KOPT-K1 (cell line): Measurements from ENCODE around the gene SMR3B.

Experiments used
- H3K27ac ChIP-seq: fragments of 200-600 bp; sonication (generic); 2 replicates; pipeline ENCODE4 v1.5.1; 2016; ENCODE audit warnings: antibody characterized with exemption, mild to moderate bottlenecking, low read depth, low read length; ENCODE audit not compliant: poor library complexity, severe bottlenecking
- H3K36me3 ChIP-seq: fragments of 200-600 bp; sonication (generic); 2 replicates; pipeline ENCODE4 v1.5.1; 2017; ENCODE audit warnings: antibody characterized with exemption, mild to moderate bottlenecking, low read length, moderate library complexity; ENCODE audit not compliant: insufficient read depth
- H3K9me3 ChIP-seq: fragments of 200-600 bp; sonication (generic); 2 replicates; pipeline ENCODE4 v1.5.1; 2017; ENCODE audit warnings: antibody characterized with exemption, low read length, mild to moderate bottlenecking; ENCODE audit not compliant: insufficient read depth, poor library complexity, severe bottlenecking

The SMR3B gene

DNA sequence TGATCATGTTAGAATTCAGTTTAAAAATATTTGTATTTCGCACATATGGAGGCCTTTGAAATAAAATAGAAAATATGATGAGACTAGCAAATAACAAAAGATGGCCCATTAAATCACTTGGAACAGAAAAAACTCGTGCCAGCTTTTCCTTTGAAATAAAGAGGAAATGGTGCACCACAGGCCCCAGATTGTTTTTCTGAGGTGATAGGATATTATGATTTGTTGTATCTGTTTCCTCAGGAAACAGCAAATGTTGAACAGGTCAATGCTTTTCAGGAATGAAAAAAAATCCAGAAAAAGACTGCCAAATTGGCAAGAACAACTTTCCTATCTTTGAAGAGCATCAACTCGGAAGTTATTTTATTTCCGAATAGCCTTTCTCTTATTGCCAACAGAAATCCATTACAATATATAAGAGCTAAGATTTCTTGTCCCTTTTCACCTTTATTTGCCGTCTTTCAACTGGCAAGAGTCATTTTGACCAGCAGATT, at the start of gene SMR3B:
SMR3B (plus strand) TSS at position 441 of the 491 bp plus-strand sequence. CDS start 1,380 bp downstream, outside the sequence.
- Histone ChIP-seq H3K27ac (no peak within 1 kb of the TSS), H3K9me3 (no peaks in the 10 kb centered on the region), H3K36me3 (no peaks in the 10 kb centered on the region)

DNA sequence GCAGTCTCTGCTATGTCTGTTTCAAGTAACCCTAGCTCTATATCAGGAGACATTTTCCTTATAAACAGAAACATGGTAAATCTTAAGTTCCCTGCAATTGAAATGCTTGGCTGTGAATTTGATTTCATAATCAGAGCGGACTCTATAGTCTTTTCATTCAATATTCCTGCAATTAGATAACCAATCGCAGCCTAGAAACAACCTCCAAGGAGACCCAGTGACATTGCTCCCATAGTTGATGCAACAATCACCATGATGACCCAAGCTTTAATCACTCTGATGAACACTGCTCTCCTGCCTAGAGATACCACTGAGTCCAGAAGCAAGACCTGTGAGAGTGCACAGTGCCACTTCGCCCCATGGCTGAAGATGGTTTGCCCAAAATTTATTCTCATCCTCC, 48.2 kb upstream of the SMR3B start, which contains the start of gene CABS1:
CABS1 (plus strand) TSS at position 301 of the 400 bp plus-strand sequence; CDS start at position 360, 59 bp downstream.
- no peaks in the 10 kb centered on the region for H3K36me3 ChIP-seq
- H3K27ac ChIP-seq, result no peak within 1 kb of the TSS
- H3K9me3 ChIP-seq, result no peaks in the 10 kb centered on the region

DNA sequence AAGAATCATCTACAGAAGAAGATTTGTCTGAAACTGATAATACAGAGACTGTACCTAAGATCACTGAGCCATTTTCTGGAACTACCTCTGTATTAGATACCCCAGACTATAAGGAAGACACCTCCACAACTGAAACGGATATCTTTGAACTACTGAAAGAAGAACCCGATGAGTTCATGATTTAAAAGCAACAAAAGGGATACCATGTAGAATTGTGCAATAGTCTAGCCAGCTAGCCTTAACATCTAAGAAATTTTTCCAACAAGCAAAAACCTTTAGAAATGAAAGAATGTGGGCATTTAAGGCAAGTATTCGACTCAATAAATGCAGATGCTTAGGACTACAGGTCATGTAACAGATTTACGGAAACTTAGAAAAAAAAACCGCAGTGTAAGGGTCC, 46.9 kb upstream of the SMR3B start:
- H3K27ac ChIP-seq, result no peak overlapping the region
- no peaks in the 10 kb centered on the region for H3K36me3 ChIP-seq
- no peaks in the 10 kb centered on the region for H3K9me3 ChIP-seq

DNA sequence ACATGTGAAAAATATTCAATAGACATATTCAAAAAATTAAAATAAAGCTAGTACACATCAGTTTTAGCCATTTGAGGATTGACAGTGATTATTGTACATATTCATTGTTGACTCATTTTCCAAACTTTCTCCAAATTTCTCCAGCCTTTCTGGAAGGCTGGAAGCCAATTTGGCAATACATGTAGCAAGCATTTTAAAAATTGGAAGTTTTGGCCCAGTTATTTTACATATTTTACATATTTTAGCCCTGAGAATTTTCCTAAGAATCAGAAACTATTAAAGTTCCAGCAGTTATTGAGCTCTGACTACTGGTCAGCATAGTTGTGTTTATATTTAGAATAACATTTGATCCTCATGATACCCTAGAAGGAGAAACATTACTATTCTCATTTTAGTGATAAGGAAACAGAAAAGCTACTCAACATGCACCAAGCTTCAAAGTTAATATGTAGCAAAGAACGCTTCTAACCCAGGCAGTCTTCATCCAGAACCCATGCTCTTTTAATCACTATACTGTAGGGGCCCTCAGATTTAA, 45.0 kb upstream of the SMR3B start:
- Histone ChIP-seq H3K27ac (no peak overlapping the region), H3K9me3 (no peaks in the 10 kb centered on the region), H3K36me3 (no peaks in the 10 kb centered on the region)

DNA sequence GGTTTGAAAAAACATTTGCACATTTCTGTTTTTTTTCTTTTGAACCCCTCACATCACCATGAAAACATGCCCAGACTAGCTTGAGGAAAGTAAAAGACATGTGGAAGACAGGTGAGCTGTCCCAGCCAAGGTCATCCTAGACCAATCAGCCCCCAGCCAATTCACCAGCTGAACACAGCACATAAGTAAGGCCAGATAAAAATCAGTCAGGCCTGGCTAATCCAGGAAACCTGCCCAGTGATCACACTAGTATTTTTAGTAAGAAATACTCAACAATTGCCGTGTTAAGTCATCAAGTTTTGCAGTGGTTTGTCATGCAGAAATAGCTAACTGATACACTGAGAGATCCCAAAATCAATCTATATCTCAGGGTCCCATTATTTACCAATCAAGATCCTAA, 26.7 kb upstream of the SMR3B start:
- no peaks in the 10 kb centered on the region for H3K9me3 ChIP-seq

DNA sequence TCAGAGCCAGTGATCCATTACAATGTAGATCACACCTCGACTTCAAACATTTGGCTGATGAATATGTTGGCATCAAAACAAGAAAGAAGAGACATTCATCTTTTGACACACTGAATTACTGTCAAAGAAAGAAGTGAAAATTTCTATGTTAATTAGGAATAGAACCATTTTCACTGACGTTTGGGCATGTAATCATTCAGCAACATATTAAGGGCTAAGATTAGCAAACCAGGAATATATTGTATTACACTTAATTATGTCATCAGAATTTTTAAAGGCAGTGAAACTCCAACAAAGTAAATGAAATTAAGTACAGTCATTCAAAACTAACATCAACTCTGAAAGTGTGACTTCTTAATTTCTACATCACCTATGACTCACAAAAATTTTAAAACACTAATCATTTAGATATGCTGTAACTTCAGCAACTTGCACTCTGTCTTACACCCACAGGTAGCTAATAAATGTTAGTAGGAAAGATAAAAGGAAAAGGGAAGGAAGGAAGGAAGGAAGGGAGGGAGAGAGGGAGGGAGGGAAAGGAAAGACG, 23.7 kb upstream of the SMR3B start:
- H3K36me3 ChIP-seq, result no peaks in the 10 kb centered on the region
- H3K27ac ChIP-seq, result no peak overlapping the region
- no peaks in the 10 kb centered on the region for H3K9me3 ChIP-seq

More for the DNA sequence above, 26.7 kb upstream of the SMR3B start:
- no peak overlapping the region for H3K27ac ChIP-seq
- H3K36me3 ChIP-seq, result no peaks in the 10 kb centered on the region

DNA sequence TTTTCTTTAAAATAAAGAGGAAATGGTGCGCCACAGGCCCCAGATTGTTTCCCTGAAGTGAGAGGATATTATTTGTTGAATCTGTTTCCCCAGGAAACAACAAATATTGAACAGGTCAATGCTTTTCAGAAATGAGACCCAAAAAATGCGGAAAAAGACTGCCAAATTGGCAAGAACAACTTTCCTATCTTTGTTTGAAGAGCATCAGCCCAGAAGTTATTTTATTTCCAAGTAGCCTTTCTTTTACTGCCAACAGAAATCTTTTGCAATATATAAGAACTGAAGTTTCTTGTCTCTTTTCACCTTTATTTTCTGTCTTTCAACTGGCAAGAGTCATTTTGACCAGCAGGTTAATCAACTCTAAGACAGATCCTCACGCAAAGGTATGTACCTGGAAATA, 22.5 kb upstream of the SMR3B start, which contains the start of gene SMR3A:
SMR3A (plus strand) TSS at position 301 of the 400 bp plus-strand sequence. CDS start 1,356 bp downstream, outside the sequence.
- no peak within 1 kb of the TSS for H3K27ac ChIP-seq
- no peaks in the 10 kb centered on the region for H3K9me3 ChIP-seq
- no peaks in the 10 kb centered on the region for H3K36me3 ChIP-seq

DNA sequence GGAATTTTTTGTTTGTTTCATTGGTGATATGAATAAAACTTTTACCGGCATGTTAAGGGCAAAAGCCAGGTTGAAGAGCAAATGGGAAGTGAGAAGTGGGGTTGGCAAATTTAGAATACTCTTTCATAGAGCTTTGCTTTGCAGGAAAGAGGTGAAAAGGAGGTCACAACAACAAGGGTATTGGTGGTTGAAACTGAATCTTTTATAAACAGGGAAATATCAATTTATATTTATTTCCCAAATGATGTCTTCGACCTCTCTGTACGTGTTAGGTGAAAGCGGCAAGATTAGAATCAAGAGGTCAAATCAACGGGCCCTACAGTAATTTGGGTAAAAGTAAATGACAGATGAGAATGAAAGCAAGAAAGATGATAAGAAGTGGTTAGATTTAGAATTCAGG, 18.9 kb upstream of the SMR3B start:
- no peak overlapping the region for H3K27ac ChIP-seq
- no peaks in the 10 kb centered on the region for H3K36me3 ChIP-seq
- H3K9me3 ChIP-seq, result no peaks in the 10 kb centered on the region

DNA sequence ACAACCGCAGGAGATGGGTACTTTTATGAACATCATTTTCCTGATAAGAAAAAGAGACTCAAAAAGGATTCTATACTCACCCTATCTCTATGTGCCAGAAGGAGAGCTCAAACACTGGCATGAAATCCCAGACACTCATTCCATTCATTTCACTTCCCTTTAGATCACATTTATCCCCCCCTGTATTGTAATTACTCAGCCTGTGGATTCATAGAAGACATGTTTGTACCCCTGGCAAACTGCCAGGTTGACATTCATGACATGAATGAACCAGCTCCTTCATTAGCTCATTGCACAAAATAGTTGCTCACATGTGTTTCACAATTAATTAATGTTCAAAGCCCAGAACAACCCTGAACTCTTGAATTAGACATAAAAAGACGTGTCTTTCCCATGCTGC, 17.5 kb upstream of the SMR3B start:
- H3K9me3 ChIP-seq, result no peaks in the 10 kb centered on the region
- H3K36me3 ChIP-seq, result no peaks in the 10 kb centered on the region
- no peak overlapping the region for H3K27ac ChIP-seq

DNA sequence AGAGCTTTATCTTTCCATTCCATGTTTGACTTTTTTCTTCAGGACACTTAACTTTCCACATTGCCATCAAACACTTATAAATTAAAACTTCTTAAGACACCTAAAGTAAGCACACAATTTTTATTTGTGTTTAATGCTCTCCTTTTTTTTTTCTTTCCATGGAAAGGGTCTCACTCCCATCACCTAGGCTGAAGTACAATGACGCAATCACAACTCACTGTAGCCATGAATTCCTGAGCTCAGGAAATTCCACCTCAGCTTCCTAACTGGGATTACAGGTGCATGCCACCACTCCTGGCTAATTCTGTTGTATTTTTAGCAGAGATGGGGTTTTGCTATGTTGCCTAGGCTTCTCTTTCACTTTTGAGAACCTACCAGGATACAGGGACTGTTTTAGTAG, 15.1 kb upstream of the SMR3B start:
- H3K27ac ChIP-seq, result no peak overlapping the region
- H3K9me3 ChIP-seq, result no peaks in the 10 kb centered on the region
- H3K36me3 ChIP-seq, result no peaks in the 10 kb centered on the region

DNA sequence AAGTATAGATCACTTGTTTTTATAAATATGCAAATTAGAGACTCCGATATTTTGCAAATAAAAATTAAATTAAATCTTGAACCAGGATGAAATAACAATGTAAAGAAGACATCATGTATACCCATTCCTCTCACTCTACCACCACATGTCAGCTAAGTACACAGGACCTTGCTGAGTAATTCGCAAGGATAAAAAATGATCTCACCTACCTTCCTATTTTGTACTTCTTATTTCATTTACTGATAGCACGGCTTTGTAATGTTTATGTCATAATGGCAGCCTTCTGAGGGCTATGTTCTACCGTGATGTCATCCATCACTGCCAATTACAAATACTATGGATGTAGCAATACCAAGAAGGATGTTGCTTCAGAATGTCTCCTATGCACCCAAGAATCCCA, 10.9 kb upstream of the SMR3B start:
- no peaks in the 10 kb centered on the region for H3K36me3 ChIP-seq
- H3K9me3 ChIP-seq, result no peaks in the 10 kb centered on the region
- no peak overlapping the region for H3K27ac ChIP-seq

DNA sequence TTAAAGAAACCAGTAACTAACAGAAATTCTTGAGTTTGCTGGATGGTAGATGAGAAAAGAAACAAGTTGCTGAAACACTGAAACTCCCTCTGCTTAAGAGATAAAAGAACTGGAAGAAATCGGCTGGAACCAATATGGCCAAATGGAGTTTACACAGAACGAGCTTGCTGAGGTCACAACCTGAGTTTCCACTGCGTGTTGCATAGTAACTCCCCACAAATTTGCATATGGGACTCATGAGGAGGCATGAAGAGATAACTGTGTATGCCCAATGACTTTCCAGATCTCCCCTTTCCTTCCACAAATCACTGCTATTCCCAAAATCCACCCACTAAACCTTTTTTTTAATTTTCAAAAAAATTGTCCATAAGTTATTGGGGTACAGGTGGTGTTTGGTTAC, 10.2 kb upstream of the SMR3B start:
- no peaks in the 10 kb centered on the region for H3K36me3 ChIP-seq
- H3K9me3 ChIP-seq, result no peaks in the 10 kb centered on the region
- no peak overlapping the region for H3K27ac ChIP-seq

DNA sequence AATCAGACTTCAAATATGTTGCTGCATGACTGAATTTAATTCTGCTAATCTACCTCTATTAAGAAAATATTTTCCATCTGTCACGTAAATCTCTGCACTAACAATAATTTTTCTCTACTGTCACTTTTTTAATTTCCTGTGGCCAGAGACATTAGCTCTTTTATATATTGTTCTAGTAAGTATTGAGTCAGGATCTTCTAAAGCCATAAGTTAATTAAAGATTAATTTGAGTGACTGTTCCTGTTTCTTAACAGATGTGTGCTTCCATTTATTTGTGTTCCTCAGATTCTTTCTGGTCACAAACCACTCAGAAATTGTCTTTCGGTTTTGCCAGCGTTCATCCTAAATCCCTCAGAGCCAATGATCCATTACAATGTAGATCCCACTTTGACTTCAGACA, 2.4 kb upstream of the SMR3B start:
- Histone ChIP-seq H3K9me3 (no peaks in the 10 kb centered on the region), H3K27ac (no peak overlapping the region), H3K36me3 (no peaks in the 10 kb centered on the region)

DNA sequence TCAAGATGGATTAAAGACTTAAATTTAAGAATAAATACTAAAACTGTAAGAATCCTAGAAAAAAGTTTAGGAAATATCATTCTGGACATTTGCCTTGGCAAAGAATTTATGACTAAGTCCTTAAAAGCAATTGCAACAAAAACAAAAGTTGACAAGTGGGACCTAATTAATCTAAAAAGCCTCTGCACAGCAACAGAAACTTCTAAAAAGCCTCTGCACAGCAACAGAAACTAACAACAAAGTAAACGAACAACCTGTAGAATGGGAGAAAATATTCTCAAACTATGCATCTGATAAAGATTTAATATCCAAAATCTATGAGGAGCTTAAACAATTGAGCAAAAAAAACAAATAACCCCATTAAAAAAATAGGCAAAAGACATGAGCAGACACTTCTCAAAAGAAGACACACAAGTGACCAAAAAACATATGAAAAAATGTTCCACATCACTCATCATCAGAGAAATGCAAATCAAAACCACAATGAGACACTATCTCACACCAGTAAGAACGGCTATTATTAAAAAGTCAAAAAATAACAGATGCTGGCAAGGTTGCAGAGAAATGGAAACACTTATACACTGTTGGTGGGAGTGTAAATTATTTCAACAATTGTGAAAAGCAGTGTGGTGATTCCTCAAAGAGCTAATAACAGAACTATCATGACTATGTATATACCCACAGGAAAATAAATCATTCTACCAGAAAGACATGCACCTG, 9.3 kb downstream of the SMR3B start:
- Histone ChIP-seq H3K36me3 (no peaks in the 10 kb centered on the region), H3K9me3 (no peaks in the 10 kb centered on the region), H3K27ac (no peak overlapping the region)

DNA sequence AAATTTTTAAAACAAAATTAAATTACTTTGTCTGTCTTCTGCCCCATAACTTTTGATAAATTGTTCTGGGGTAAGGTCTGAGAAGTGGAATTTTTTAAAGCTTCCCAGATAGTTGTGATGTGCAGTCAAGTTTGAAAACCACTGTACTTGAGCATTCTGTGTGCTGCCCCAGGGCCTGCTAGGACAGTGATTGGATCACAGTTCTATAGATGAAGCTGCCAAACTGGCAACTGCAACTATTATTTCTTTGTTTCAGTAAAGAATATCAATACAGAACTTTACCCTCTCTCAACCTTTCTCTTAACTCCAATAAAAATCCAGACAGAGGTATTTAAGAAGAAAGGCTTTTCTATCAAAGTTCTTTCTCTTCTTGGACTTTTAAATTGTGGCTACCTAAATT, 14.6 kb downstream of the SMR3B start, which contains the start of gene OPRPN:
OPRPN (plus strand) TSS at position 361 of the 400 bp plus-strand sequence. CDS start 1,346 bp downstream, outside the sequence.
- H3K9me3 ChIP-seq, result no peaks in the 10 kb centered on the region
- H3K36me3 ChIP-seq, result no peaks in the 10 kb centered on the region
- H3K27ac ChIP-seq, result no peak within 1 kb of the TSS
